H1 (cell line): ENCODE measurements around the gene PTN. TPM values are rescaled to one million over a fixed set of nuclear protein-coding genes. Genes with fewer than 3 reads are reported as not detected.

Source experiments
- RAD21 ChIP-seq, 2 experiments: IDR thresholded peaks in 1 of 2; conservative IDR thresholded peaks in 1 of 2; 2 replicates each; pipeline ENCODE4 v1.6.1; 2011; ENCODE audit warnings: low read depth in 2 of 2, low read length in 2 of 2, improper control_type of control experiment in 1 of 2, inconsistent platforms in 1 of 2, mild to moderate bottlenecking in 1 of 2, moderate library complexity in 1 of 2
- polyA plus RNA-seq, 7 experiments: library from polyadenylated mRNA; depleted of rRNA in 3 of 7; stranded (reverse) in 5 of 7; unstranded in 2 of 7; fragments of >200 nt in 5 of 7; fragments of 200-250 nt in 2 of 7; gene quantifications; 1 replicate in 5 of 7; 2 replicates in 1 of 7; 4 replicates in 1 of 7; pipeline versions ENCODE4 v1.2.1 to v1.2.3, GENCODE V29; 2011 to 2013; ENCODE audit warnings: missing spikeins in 2 of 7, mixed read lengths in 2 of 7
- total RNA-seq: library from RNA; stranded (reverse); fragmentation: NEBNext Ultra II Directional; extraction: Animal tissue kit (Norgen Biotek cat#: 25700); gene quantifications from 2 replicates; pipeline ENCODE4 v1.2.1, GENCODE V29; 2021

PTN gene
- total and polyA plus RNA-seq, 2 of the 8 experiments (the other 6 are each of a cell fraction or from before 2014, with no cell fraction given): 23.1 to 27.8 TPM

- TF ChIP-seq RAD21 (IDR thresholded peaks at IDR 0.05 in 1 of 2, conservative IDR thresholded peaks at IDR 0.05 in 1 of 2; ENCODE audit: low read depth in 2 of 2, low read length in 2 of 2): no peak
Observed at GRCh38 chr7:137381045-137381444, 37.5 kb upstream of the PTN start (continued).
